Esophagus muscularis mucosa (tissue), 4 donors: ENCODE data around the gene SDK1. TPM values are rescaled to one million over a fixed set of nuclear protein-coding genes. Genes with fewer than 3 reads are reported as not detected.
"Not testable (repeated sequence)": the region's sequence is repeated elsewhere in the genome, so short reads cannot be mapped to it uniquely, and the experiment has no call there.

Experiments
- DNase-seq: peaks from one replicate; pipeline ENCODE4 v3.0.0-alpha.2; 2017; ENCODE audit errors: extremely low spot score
- H3K27ac ChIP-seq, 4 donors: fragments of 200-600 bp; sonication (generic); replicated peaks in 1 of 4; 1 replicate in 3 of 4; 2 replicates in 1 of 4; pipeline ENCODE4 v1.5.1; 2016 to 2019; ENCODE audit warnings: mild to moderate bottlenecking in 1 of 4
- H3K27me3 ChIP-seq, 4 donors: fragments of 200-600 bp; sonication (generic); one replicate each; pipeline versions ENCODE4 v1.5.1 to v1.6.0; 2016 to 2019
- H3K36me3 ChIP-seq, 4 donors: fragments of 200-600 bp; sonication (generic); one replicate each; pipeline ENCODE4 v1.5.1; 2016 to 2019
- H3K4me1 ChIP-seq, 4 donors: fragments of 200-600 bp; sonication (generic); one replicate each; pipeline ENCODE4 v1.5.1; 2016 to 2019
- H3K4me3 ChIP-seq, 4 donors: fragments of 200-600 bp; sonication (generic); 1 replicate in 2 of 4; 2 replicates in 2 of 4; pipeline ENCODE4 v1.5.1; 2016 to 2019; ENCODE audit warnings: mild to moderate bottlenecking in 4 of 4, moderate library complexity in 1 of 4
- H3K9me3 ChIP-seq, 4 donors: fragments of 200-600 bp; sonication (generic); 1 replicate in 3 of 4; 2 replicates in 1 of 4; pipeline ENCODE4 v1.5.1; 2016 to 2019
- EP300 ChIP-seq: sonication (generic); formaldehyde crosslinking; IDR thresholded peaks from one replicate; pipeline ENCODE4 v1.6.1; 2017; ENCODE audit warnings: antibody characterized with exemption
- POLR2A ChIP-seq: fragments of 450-650 bp; IDR thresholded peaks from one replicate; pipeline ENCODE4 v1.6.1; 2017; ENCODE audit warnings: antibody characterized with exemption, moderate library complexity, mild to moderate bottlenecking, low read depth
- POLR2AphosphoS5 ChIP-seq, 2 donors: sonication (generic); formaldehyde crosslinking; IDR thresholded peaks; one replicate each; pipeline ENCODE4 v1.6.1; 2017; ENCODE audit warnings: antibody characterized with exemption in 2 of 2
- WGBS: methylation state at CpG from one replicate; pipeline ENCODE4 v1.1.5; 2018; 5-methylcytosine and 5-hydroxymethylcytosine counted together
- intact Hi-C: fragments of 100-400 bp; cut with DNase I; formaldehyde crosslinking; loops from one replicate; pipeline ENCODE4 v1.15.1; 2023
- total RNA-seq, 4 donors: library from RNA; depleted of rRNA; stranded (reverse); fragments of >200 nt; gene quantifications; one replicate each; pipeline versions ENCODE4 v1.1.0 to v1.2.1, GENCODE V29; 2016
- TF ChIP-seq, protein P1 (sequence below), 3 experiments: fragments of 200-600 bp in 2 of 3; fragments of 450-650 bp in 1 of 3; sonication (generic) in 2 of 3; IDR thresholded peaks; one replicate each; pipeline ENCODE4 v1.5.1; 2017 to 2019; ENCODE audit warnings: antibody characterized with exemption in 3 of 3, mild to moderate bottlenecking in 2 of 3, moderate library complexity in 1 of 3

The SDK1 gene
- total RNA-seq, 4 donors from 2014 or later, result 7.8 to 18.6 (median 12.0) TPM

GRCh38 chr7:3578399-3578798 lies 277.3 kb downstream of the SDK1 start:
- H3K4me1 ChIP-seq, result no peaks in the 10 kb centered on the region
- WGBS, result 93% methylated on average over 6 of the region's 6 CpGs
- no peak overlapping the region for H3K4me3 ChIP-seq
- DNase-seq, result no peak
- TF ChIP-seq POLR2AphosphoS5 (IDR thresholded peaks at IDR 0.05) (no peak), EP300 (no peak), POLR2A (no peak)
- TF ChIP-seq, protein P1, sequence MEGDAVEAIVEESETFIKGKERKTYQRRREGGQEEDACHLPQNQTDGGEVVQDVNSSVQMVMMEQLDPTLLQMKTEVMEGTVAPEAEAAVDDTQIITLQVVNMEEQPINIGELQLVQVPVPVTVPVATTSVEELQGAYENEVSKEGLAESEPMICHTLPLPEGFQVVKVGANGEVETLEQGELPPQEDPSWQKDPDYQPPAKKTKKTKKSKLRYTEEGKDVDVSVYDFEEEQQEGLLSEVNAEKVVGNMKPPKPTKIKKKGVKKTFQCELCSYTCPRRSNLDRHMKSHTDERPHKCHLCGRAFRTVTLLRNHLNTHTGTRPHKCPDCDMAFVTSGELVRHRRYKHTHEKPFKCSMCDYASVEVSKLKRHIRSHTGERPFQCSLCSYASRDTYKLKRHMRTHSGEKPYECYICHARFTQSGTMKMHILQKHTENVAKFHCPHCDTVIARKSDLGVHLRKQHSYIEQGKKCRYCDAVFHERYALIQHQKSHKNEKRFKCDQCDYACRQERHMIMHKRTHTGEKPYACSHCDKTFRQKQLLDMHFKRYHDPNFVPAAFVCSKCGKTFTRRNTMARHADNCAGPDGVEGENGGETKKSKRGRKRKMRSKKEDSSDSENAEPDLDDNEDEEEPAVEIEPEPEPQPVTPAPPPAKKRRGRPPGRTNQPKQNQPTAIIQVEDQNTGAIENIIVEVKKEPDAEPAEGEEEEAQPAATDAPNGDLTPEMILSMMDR (IDR thresholded peaks at IDR 0.05), result no peak
- intact Hi-C loops, result no loop called here
- H3K9me3 ChIP-seq, result peaks cover 0 to 17% (median 0%) of the 10 kb centered on the region in 4 donors
- no peak overlapping the region for H3K27ac ChIP-seq
- no peaks in the 10 kb centered on the region for H3K27me3 ChIP-seq
- no peaks in the 10 kb centered on the region for H3K36me3 ChIP-seq

GRCh38 chr7:3579638-3580219 lies 278.7 kb downstream of the SDK1 start:
- TF ChIP-seq POLR2A (no peak), POLR2AphosphoS5 (IDR thresholded peaks at IDR 0.05) (no peak), EP300 (no peak)
- TF ChIP-seq, protein P1 (IDR thresholded peaks at IDR 0.05), result no peak
- peaks cover 0 to 17% (median 0%) of the 10 kb centered on the region in 4 donors for H3K9me3 ChIP-seq
- intact Hi-C loops, result no loop called here
- H3K27me3 ChIP-seq, result no peaks in the 10 kb centered on the region
- H3K27ac ChIP-seq, result no peak overlapping the region
- no peak overlapping the region for H3K4me3 ChIP-seq
- H3K36me3 ChIP-seq, result no peaks in the 10 kb centered on the region
- WGBS, result 92% methylated on average over 1 of the region's 1 CpG
- DNase-seq, result no peak
- no peaks in the 10 kb centered on the region for H3K4me1 ChIP-seq

- peaks cover 0 to 16% (median 0%) of the 10 kb centered on the region in 4 donors for H3K9me3 ChIP-seq
- H3K36me3 ChIP-seq, intact Hi-C loops: not testable (repeated sequence)
Observed at GRCh38 chr7:3582145-3582544, 281.1 kb downstream of the SDK1 start.

DNA sequence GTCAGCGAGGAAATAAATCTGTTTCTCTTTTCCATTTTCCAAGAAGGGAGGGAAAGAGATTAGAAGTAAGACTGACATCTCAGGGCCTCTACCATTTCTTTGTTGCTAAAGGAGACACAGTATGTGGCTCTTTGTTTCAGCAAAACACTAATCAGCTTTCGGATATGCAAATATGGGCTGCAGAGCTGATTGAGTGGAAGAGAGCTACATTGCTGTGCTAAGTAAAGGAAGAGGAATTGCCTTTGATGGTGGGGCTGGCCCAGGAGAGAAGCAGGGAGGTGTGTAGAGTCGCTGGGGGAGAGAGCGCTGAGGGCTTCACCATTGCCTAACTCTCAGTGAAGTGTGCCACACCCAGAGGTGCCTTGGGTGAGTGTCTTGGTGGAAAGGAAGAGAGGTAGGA lies 284.8 kb downstream of the SDK1 start:
- H3K4me1 ChIP-seq, result no peaks in the 10 kb centered on the region
- H3K27me3 ChIP-seq, result no peaks in the 10 kb centered on the region
- TF ChIP-seq, protein P1 (IDR thresholded peaks at IDR 0.05), result no peak
- no peak for TF ChIP-seq POLR2AphosphoS5 (IDR thresholded peaks at IDR 0.05)
- WGBS, result 90% methylated on average over 4 of the region's 4 CpGs
- H3K4me3 ChIP-seq, result no peak overlapping the region
- DNase-seq, result no peak
- no peak overlapping the region for H3K27ac ChIP-seq
- no peaks in the 10 kb centered on the region for H3K36me3 ChIP-seq
- H3K9me3 ChIP-seq, result no peaks in the 10 kb centered on the region
- intact Hi-C loops, result no loop called here

More at GRCh38 chr7:3582145-3582544, 281.1 kb downstream of the SDK1 start:
- H3K4me1 ChIP-seq, DNase-seq, H3K27me3 ChIP-seq, H3K4me3 ChIP-seq, H3K27ac ChIP-seq: not testable (repeated sequence)

GRCh38 chr7:3588341-3588740 lies 287.3 kb downstream of the SDK1 start:
- Histone ChIP-seq H3K4me3 (no peak overlapping the region), H3K9me3 (no peaks in the 10 kb centered on the region), H3K36me3 (no peaks in the 10 kb centered on the region), H3K27ac (no peak overlapping the region), H3K4me1 (no peaks in the 10 kb centered on the region), H3K27me3 (no peaks in the 10 kb centered on the region)
- DNase-seq, result no peak
- intact Hi-C loops, result no loop called here
- WGBS, result 29% methylated on average over 3 of the region's 3 CpGs
- TF ChIP-seq, protein P1 (IDR thresholded peaks at IDR 0.05), result no peak
- TF ChIP-seq POLR2AphosphoS5 (IDR thresholded peaks at IDR 0.05) (no peak), POLR2A (no peak), EP300 (no peak)
